Pericardium fibroblast (primary cell): ENCODE data around the gene GIMAP8. TPM values are rescaled to one million over a fixed set of nuclear protein-coding genes. Genes with fewer than 3 reads are reported as not detected.

Experiments
- total RNA-seq: library from RNA; depleted of rRNA; stranded (reverse); fragments of >200 nt; gene quantifications from 2 replicates; pipeline ENCODE4 v1.2.3, GENCODE V29; 2015

The GIMAP8 gene
- not detected in 2 replicates for total RNA-seq

GRCh38 chr7:150450491-150451001 lies at the start of gene GIMAP8:
GIMAP8 (plus strand) TSS chr7:150450630; CDS start chr7:150466699, 16,069 bp downstream.

DNA sequence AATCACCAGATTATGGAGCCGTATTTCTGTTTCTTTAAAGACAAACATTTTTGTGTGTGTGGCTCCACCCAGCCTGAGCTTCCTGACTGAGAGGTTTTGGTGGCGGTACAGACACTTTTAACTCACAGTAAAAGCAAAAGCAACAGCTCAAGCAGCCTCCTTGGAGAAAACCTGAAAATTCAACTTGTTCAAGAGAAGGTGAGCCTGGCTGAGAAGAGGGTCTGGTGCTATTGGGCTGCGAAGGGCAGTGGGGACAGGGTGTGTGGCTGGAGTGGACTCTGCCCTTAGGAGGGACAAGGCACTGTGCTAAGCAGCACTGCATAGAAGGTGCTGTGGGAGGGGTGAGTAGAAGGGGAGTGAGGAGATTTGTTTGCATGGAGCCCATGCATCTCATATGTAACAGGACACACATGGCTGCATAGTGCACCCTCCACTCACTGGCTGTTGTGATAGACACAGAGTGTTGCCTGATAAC lies 64.4 kb downstream of the GIMAP8 start, which contains the start of gene GIMAP7:
Gene GIMAP7 (plus strand): TSS at position 125 of the 475 bp plus-strand sequence. CDS start 5,103 bp downstream, outside the sequence.

Other genes starting within 250 kb of the GIMAP8 start
- gene LRRC61, start 127.3 kb upstream of the GIMAP8 start, total RNA-seq, result 2.0 TPM in 1 of 2 replicates, not detected in the other
- 0.09 TPM in 1 of 2 replicates, not detected in the other for gene ACTR3C, start 127.1 kb upstream of the GIMAP8 start, total RNA-seq
- 90.6 and 142 TPM in 2 replicates for gene RARRES2, start 109.0 kb upstream of the GIMAP8 start, total RNA-seq
- 54.8 and 57.9 TPM in 2 replicates for gene REPIN1, start 81.8 kb upstream of the GIMAP8 start, total RNA-seq
- 6.4 and 8.2 TPM in 2 replicates for gene ZNF775, start 71.3 kb upstream of the GIMAP8 start, total RNA-seq
- gene GIMAP7, start 64.2 kb downstream of the GIMAP8 start, total RNA-seq, result not detected in 2 replicates
- gene GIMAP4, start 116.8 kb downstream of the GIMAP8 start, total RNA-seq, result not detected in 2 replicates
- gene GIMAP6, start 181.8 kb downstream of the GIMAP8 start, total RNA-seq, result not detected in 2 replicates
- 0.09 and 0.12 TPM in 2 replicates for gene GIMAP2, start 235.1 kb downstream of the GIMAP8 start, total RNA-seq